Stromal cell of bone marrow (primary cell): Measurements from ENCODE around the gene IGFN1.
"Not testable (repeated sequence)": the region's sequence is repeated elsewhere in the genome, so short reads cannot be mapped to it uniquely, and the experiment has no call there.

Experiments
- DNase-seq: peaks from one replicate; pipeline ENCODE4 v3.0.0-alpha.2; 2012; ENCODE audit warnings: low read depth

The IGFN1 gene

DNA sequence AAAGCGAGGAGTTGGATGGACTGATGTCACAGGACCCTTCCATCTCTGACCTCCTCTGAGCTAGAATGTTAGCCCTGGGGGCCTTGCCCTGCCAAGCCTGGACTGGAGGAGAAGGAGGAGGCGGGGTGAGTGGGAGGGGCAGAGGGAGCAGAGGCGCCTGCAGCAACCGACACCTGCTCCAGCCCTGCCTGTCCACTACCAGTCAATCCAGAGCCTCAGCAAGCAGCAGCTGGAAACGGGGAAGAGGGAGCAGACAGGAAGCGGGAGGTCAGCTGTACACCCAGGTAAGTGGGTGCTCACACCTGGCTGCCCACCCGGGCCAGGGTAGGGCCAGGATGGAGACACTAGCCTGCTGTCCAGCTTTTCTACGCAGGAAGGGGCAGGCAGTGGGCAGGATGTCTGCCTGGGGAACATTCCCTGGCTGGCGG, at the start of gene IGFN1:
Gene IGFN1, plus strand, starts transcription at position 201 of the 428 bp plus-strand sequence. CDS start 2,470 bp downstream, outside the sequence.
- no peak for DNase-seq

- DNase-seq, result no peak
Observed at GRCh38 chr1:201140941-201141260, 49.7 kb upstream of the IGFN1 start.

DNA sequence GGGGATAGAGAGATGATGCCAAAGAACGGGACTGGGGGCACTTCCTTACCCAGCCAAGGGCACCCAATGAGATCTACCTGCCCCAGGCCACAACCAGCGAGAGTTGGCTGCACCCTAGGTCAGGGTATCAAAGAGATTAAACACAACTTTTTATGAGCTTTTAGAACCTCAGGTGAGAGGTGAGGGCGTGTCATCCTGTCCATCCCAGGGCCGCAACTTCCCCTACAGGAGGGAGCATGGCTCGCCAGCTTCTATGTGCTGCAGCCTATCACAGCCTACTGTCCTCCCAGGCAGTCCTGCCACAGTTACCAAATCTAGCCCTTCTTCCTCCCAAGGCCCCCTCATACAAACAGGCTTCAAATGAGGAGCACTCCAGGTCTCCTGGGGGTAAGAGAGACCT, 49.2 kb upstream of the IGFN1 start:
- DNase-seq, result no peak

DNA sequence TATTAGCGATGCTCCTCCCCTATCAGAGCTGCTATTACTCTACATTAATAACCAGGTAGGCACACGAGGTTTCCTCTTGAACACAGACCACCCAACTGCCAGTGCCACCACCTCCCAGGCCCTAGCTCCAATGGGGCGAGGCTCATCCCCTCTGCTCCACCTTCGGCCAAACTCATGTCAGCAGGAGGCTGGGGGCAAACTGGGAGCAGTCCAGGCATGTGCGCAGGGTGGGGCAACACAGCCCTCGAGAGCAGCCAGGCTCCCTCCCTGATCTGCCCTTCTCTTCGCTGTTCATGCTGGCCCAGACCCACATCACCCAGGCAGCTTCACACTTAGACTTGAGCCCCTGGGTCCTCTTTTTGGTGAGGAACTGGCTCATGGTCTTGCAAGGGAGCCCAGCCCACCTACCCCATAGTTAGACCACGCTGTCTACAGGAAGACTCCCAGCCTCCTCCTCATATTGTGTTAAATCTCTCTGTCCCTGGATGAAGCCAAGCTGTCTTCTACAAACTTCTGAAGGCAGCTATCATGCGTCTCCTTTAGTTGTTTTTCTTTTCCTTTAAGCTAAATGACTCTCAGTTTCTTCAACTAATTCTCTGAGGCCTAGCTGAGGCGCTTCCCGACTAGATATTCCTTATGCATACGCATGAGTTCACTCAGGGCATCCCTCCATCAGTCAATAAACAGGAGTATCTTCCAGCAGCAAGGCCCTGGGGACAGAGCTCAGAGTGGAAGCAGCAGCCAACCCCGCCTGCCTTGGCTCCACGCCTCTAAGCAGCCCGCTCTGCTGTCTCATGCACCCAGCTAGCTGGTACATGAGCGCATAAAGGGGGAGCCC, 48.4 kb upstream of the IGFN1 start:
- DNase-seq, result no peak

- DNase-seq, result no peak
Observed at GRCh38 chr1:201142849-201143725, 47.5 kb upstream of the IGFN1 start.

GRCh38 chr1:201143726-201144635, 46.6 kb upstream of the IGFN1 start:
- DNase-seq, result no peak

DNA sequence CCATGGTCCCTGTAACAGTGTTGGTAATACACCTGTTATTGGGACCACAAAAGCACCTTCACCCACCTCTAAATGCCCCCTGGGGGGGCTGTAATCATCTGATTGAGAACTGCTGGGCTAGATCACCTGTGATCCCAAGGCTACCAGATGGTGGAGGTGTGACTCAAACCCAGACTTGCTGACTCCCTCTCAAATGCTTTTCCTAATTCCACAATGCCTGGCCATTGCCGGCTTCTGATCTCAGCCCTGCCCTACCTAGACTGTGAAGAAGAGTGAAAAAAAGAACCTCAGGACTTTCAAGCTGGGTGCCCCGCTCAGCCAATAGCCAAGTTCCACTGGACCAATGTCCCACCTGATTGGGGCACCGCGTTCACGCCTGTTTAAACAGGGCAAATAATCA, 45.9 kb upstream of the IGFN1 start:
- DNase-seq, result no peak

- DNase-seq, result no peak
Observed at GRCh38 chr1:201145132-201145531, 45.5 kb upstream of the IGFN1 start.

DNA sequence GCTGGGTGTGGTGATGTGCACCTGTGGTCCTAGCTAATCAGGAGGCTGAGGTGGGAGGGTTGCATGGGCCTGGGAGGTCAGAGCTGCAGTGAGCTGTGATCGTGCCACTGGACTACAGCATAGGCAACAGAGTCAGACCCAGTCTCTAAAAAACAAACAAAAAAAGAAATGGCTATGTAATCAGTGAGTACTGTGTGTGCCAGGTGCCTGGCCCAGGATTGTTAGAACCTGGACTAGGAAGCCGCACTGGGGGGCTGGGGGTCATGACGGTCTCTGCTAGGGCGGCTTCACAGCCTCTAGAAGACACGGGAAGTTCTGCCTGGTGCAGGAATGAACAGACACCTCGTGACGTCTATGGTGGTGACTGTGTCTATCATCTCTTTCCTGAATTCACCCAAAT, 44.8 kb upstream of the IGFN1 start:
- DNase-seq, result no peak

GRCh38 chr1:201146626-201147390, 43.8 kb upstream of the IGFN1 start:
- no peak for DNase-seq

DNA sequence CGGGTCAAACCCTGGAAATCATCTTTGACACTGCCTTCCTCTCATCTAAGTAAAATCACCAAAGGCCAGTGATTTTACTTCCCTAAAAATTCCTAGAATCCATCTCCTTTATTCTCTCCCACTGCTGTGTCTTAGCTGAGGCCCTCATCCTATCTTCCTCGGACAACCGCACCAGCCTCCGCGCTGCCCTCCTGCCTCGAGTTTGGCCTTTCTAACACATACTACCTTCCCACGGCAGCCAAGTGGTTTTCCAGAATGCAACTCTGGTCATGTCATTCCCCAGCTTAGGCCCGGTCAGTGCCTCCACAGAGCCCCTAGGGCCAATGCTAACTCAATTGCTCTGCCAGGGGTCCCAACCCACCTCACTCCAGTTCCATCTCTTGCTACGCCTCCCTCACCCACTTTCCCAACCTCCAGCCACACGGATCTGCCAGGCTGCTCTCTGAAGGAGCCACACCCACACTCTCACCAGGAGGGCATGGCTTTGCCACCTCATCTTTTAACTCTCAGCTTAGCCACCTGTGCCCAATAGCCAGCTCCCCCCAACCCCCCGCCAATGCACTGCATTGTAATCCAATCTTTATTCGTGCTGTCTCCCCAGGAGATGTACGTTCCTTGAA, 43.1 kb upstream of the IGFN1 start:
- no peak for DNase-seq

DNA sequence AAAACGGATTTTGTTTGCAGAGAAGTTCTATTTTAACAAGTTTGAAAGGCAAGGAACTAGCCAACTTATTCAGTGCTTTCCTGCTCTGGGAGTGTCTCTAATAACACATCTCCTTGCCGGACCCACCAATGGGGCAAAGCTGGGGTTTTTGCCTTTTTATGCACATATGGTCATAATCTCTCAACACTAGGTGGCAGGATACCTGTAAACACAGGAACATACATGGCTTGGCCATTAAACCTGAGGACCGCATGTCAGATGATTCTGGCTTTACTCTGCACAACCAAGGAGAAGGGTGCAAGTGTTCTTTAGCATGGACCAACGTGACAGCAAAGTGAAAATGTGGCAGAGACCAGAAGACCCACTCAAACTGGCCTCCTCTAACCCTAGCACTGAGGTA, 41.2 kb upstream of the IGFN1 start:
- DNase-seq, result peak; percentile 6

GRCh38 chr1:201153474-201154388, 36.9 kb upstream of the IGFN1 start:
- no peak for DNase-seq

DNA sequence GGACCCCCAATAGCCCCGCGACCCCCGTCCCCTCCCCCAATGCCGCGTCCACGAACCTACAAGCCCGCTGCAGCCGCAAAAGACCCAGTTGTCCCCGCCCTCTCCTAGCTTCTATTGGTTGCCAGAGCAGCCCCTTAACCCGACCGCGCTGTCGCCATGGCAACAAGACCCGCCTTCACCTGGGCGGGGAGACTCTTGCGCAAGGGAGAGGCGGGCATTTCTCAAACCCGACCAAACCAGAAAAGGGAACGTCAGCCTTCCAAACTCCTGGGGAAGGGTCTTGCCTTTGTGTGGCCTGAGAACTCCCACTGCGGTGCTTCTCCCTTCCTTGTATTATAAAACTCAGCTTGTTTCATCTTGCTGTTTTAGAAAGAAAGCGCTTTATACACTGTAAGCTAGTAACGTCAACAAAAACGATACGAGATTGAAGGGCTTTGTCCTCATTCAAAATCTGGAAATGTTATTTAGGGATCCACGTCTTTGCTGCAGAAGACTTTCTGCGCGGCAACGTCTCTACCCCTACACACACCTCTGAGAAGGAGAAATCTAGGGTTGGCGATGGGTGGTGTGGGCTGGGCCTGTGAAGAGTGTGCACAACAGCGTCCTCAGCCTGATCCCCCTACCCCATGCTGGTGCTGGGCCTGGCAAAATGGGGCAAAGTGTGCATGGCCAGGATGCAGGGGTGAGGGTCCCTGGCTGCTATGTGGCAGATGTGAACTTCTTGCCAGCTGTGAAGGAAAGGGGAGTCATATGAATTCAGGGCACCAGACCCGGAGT, 36.0 kb upstream of the IGFN1 start, which contains the start of gene TMEM9:
Gene TMEM9, minus strand, starts transcription at position 86 of the 777 bp plus-strand sequence. CDS start 551 bp downstream, outside the sequence.
- DNase-seq, result peak; percentile 87

DNA sequence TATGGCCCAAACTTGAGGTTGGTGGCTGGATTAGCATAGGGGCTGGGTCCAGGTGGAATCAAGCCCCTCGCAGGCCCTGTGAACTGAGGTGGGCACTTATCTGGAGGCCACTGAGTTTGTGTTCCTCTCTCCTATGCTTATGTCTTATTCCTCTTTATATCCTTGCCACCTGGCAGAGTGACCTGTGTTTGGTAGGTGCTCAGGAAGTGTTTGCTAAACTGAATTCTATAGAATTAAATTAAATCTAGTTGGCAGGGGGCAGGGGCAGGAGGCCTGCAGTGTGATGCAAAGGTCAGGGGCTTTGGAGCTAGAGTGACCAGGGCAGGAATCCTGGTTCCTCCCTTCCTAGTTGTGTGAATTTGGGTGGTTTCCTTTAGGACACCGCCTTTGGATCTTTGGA, 35.3 kb upstream of the IGFN1 start:
- DNase-seq, result no peak

- DNase-seq, result no peak
Observed at GRCh38 chr1:201156346-201156745, 34.3 kb upstream of the IGFN1 start.

GRCh38 chr1:201156819-201157218, 33.8 kb upstream of the IGFN1 start:
- no peak for DNase-seq

DNA sequence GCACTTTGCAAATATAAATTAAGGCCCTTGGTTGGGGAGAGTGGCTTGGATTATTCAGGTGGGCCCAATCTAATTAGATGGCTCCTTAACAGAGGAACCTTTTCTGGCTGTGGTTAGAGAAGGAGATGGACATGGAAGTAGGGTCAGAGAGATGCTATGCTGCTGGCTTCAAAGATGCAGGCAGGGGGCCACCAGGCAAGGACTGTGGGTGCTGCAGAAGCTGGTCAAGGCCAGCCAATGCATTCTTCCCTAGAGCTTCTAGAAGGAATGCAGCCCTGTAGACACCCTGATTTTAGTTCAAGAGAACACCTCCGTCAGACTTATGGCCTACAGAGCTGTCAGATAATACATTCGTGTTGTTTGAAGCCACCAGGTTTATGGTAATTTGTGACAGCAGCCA, 32.7 kb upstream of the IGFN1 start:
- no peak for DNase-seq

GRCh38 chr1:201163036-201163435, 27.6 kb upstream of the IGFN1 start:
- not testable (repeated sequence) for DNase-seq
